Measurements from ENCODE around the gene CD40.
"Not testable (repeated sequence)": the region's sequence is repeated elsewhere in the genome, so short reads cannot be mapped to it uniquely, and the experiment has no call there.

Gene CD40

GRCh38 chr20:46117704-46118467 lies at the start of gene CD40:
Gene CD40 (plus strand): TSS chr20:46118314. CDS start chr20:46118344, 30 bp downstream.
- no peak for DNase-seq (ENCODE audit: low spot score)

- DNase-seq (ENCODE audit: low spot score): no peak
Observed at GRCh38 chr20:46070215-46070900, 47.8 kb upstream of the CD40 start.

GRCh38 chr20:46071573-46071972 lies 46.5 kb upstream of the CD40 start:
- DNase-seq (ENCODE audit: low spot score): no peak

GRCh38 chr20:46073024-46073423 lies 45.1 kb upstream of the CD40 start:
- DNase-seq (ENCODE audit: low spot score): no peak

- DNase-seq (ENCODE audit: low spot score): no peak
Observed at GRCh38 chr20:46073443-46073842, 44.7 kb upstream of the CD40 start.

GRCh38 chr20:46074006-46074405 lies 44.1 kb upstream of the CD40 start:
- no peak for DNase-seq (ENCODE audit: low spot score)

GRCh38 chr20:46076806-46077205 lies 41.3 kb upstream of the CD40 start:
- DNase-seq (ENCODE audit: low spot score): no peak

GRCh38 chr20:46077642-46078305 lies 40.3 kb upstream of the CD40 start:
- no peak for DNase-seq (ENCODE audit: low spot score)

GRCh38 chr20:46078954-46079353 lies 39.2 kb upstream of the CD40 start:
- DNase-seq (ENCODE audit: low spot score): no peak

- DNase-seq (ENCODE audit: low spot score): no peak
Observed at GRCh38 chr20:46081074-46081473, 37.0 kb upstream of the CD40 start.

- no peak for DNase-seq (ENCODE audit: low spot score)
Observed at GRCh38 chr20:46083101-46083500, 35.0 kb upstream of the CD40 start.

- DNase-seq (ENCODE audit: low spot score): no peak
Observed at GRCh38 chr20:46083531-46084061, 34.5 kb upstream of the CD40 start.

- DNase-seq (ENCODE audit: low spot score): no peak
Observed at GRCh38 chr20:46084805-46085178, 33.3 kb upstream of the CD40 start.

GRCh38 chr20:46085179-46085851 lies 32.8 kb upstream of the CD40 start:
- DNase-seq (ENCODE audit: low spot score): peak; percentile 47

GRCh38 chr20:46087161-46087560 lies 31.0 kb upstream of the CD40 start:
- no peak for DNase-seq (ENCODE audit: low spot score)

GRCh38 chr20:46088409-46089166 lies 29.5 kb upstream of the CD40 start:
- peak; percentile 42 for DNase-seq (ENCODE audit: low spot score)

GRCh38 chr20:46089167-46089416 lies 29.0 kb upstream of the CD40 start:
- DNase-seq (ENCODE audit: low spot score): no peak

- peak; percentile 98 for DNase-seq (ENCODE audit: low spot score)
Observed at GRCh38 chr20:46089417-46090388, 28.4 kb upstream of the CD40 start, which contains the start of gene NCOA5. Gene NCOA5 (minus strand): TSS chr20:46089962. CDS start chr20:46079424, 10,538 bp downstream.

- DNase-seq (ENCODE audit: low spot score): not testable (repeated sequence)
Observed at GRCh38 chr20:46091622-46092535, 26.2 kb upstream of the CD40 start.

Measured in HuH-7 (cell line).